Keratinocyte (primary cell): ENCODE data around the gene GANAB. TPM values are rescaled to one million over a fixed set of nuclear protein-coding genes. Genes with fewer than 3 reads are reported as not detected.

Experiments used
- DNase-seq: peaks from one replicate; pipeline ENCODE4 v3.0.0-alpha.2; 2011; ENCODE audit warnings: low read depth, missing footprints, low spot score
- FAIRE-seq: peaks from 2 replicates; lab custom pipeline; 2011; peaks lifted over from hg19 to GRCh38; lab: Jason Lieb, UNC
- H2AFZ ChIP-seq: 2 replicates; pipeline ENCODE4 v1.6.0; 2012; ENCODE audit warnings: low read length, control low read depth, inconsistent platforms; ENCODE audit not compliant: control insufficient read depth
- H3K27ac ChIP-seq: 2 replicates; pipeline ENCODE4 v1.5.1; 2011; ENCODE audit warnings: low read length; ENCODE audit not compliant: control insufficient read depth, insufficient read depth
- H3K27me3 ChIP-seq: 3 replicates; pipeline ENCODE4 v1.6.0; 2011; ENCODE audit warnings: low read length; ENCODE audit not compliant: control insufficient read depth, insufficient read depth; ENCODE audit errors: extremely low read depth
- H3K36me3 ChIP-seq, 2 experiments: 2 replicates in 1 of 2; 3 replicates in 1 of 2; pipeline ENCODE4 v1.5.1; 2011; ENCODE audit warnings: low read length in 2 of 2, mild to moderate bottlenecking in 1 of 2; ENCODE audit not compliant: control insufficient read depth in 2 of 2, insufficient read depth in 2 of 2; ENCODE audit errors: extremely low read depth in 1 of 2
- H3K4me1 ChIP-seq: 3 replicates; pipeline ENCODE4 v1.5.1; 2011; ENCODE audit warnings: low read length; ENCODE audit not compliant: control insufficient read depth, insufficient read depth; ENCODE audit errors: extremely low read depth
- H3K4me2 ChIP-seq: 3 replicates; pipeline ENCODE4 v1.6.0; 2011; ENCODE audit warnings: low read depth, low read length; ENCODE audit not compliant: control insufficient read depth, insufficient read depth; ENCODE audit errors: extremely low read depth
- H3K4me3 ChIP-seq, 3 experiments: fragments of 200-600 bp in 1 of 3; sonication (generic) in 1 of 3; 2 replicates in 2 of 3; 3 replicates in 1 of 3; pipeline ENCODE4 v1.5.1; 2011 to 2016; ENCODE audit warnings: low read length in 3 of 3, mild to moderate bottlenecking in 3 of 3, control low read depth in 2 of 3, inconsistent platforms in 1 of 3, low read depth in 1 of 3, mixed read lengths in 1 of 3, mixed run types in 1 of 3, moderate library complexity in 1 of 3; ENCODE audit not compliant: control insufficient read depth in 2 of 3, insufficient read depth in 2 of 3; ENCODE audit errors: extremely low read depth in 1 of 3
- H3K79me2 ChIP-seq: 2 replicates; pipeline ENCODE4 v1.6.0; 2012; ENCODE audit warnings: low read length; ENCODE audit not compliant: control insufficient read depth, insufficient read depth
- H3K9ac ChIP-seq: 3 replicates; pipeline ENCODE4 v1.6.0; 2011; ENCODE audit warnings: low read length; ENCODE audit not compliant: control insufficient read depth, insufficient read depth; ENCODE audit errors: extremely low read depth
- H3K9me1 ChIP-seq: 3 replicates; pipeline ENCODE4 v1.6.0; 2011; ENCODE audit warnings: low read length; ENCODE audit not compliant: control insufficient read depth, insufficient read depth; ENCODE audit errors: extremely low read depth
- H3K9me3 ChIP-seq: 2 replicates; pipeline ENCODE4 v1.5.1; 2012; ENCODE audit warnings: low read depth, low read length; ENCODE audit not compliant: control insufficient read depth
- H4K20me1 ChIP-seq: 3 replicates; pipeline ENCODE4 v1.6.0; 2011; ENCODE audit warnings: low read length; ENCODE audit not compliant: control insufficient read depth, insufficient read depth; ENCODE audit errors: extremely low read depth
- CTCF ChIP-seq, 3 experiments: IDR thresholded peaks in 1 of 3; conservative IDR thresholded peaks in 1 of 3; optimal IDR thresholded peaks in 1 of 3; 2 replicates in 2 of 3; 3 replicates in 1 of 3; pipeline versions ENCODE3 to v1.5.1; 2011; ENCODE audit warnings: low read length in 3 of 3, mild to moderate bottlenecking in 3 of 3, moderate library complexity in 2 of 3, control low read depth in 1 of 3, inconsistent platforms in 1 of 3; ENCODE audit not compliant: insufficient read depth in 2 of 3; ENCODE audit errors: extremely low read depth in 1 of 3
- EZH2 ChIP-seq: IDR thresholded peaks from one replicate; pipeline ENCODE4 v1.6.1; 2012; ENCODE audit warnings: inconsistent platforms, mild to moderate bottlenecking, low read length, moderate library complexity
- dilution Hi-C: fragments of 300-500 bp; cut with MboI; formaldehyde crosslinking; loops from one replicate; pipeline ENCODE4 v1.7.0; 2020; ENCODE audit warnings: low sequenced_read_pairs; ENCODE audit not compliant: extremely low pct_ligation_motif_present
- polyA plus RNA-seq, 5 experiments: library from polyadenylated mRNA; depleted of rRNA in 3 of 5; stranded (reverse) in 3 of 5; stranded (forward) in 1 of 5; unstranded in 1 of 5; fragments of >200 nt; gene quantifications; 1 replicate in 1 of 5; 2 replicates in 3 of 5; 3 replicates in 1 of 5; pipeline versions ENCODE4 v1.2.1 to v1.2.3, GENCODE V29; 2011 to 2012; ENCODE audit warnings: missing spikeins in 2 of 5, low read depth in 1 of 5, low replicate concordance in 1 of 5

The GANAB gene
- polyA plus RNA-seq, 1 donor (not counting 4 experiments of a cell fraction or from before 2014, with no cell fraction given), result 153 TPM

GRCh38 chr11:62601372-62602140 lies 44.9 kb downstream of the GANAB start, which contains the start of gene MTA2:
Gene MTA2 (minus strand): TSS chr11:62601865. CDS start chr11:62601450, 415 bp downstream.
- H3K4me3 ChIP-seq, result peak within 1 kb of the TSS; percentile 77 to 99 (median 86)
- peak within 1 kb of the TSS; percentile 99 for H3K4me2 ChIP-seq
- H3K27me3 ChIP-seq, result no peaks in the 10 kb centered on the region
- dilution Hi-C loops, result no loop called here
- H4K20me1 ChIP-seq, result no peaks in the 10 kb centered on the region
- H3K9me3 ChIP-seq, result no peaks in the 10 kb centered on the region
- H3K9ac ChIP-seq, result peak within 1 kb of the TSS; percentile 95
- DNase-seq, result peak; percentile 93
- peaks cover 14% of the 10 kb centered on the region for H3K4me1 ChIP-seq
- peak within 1 kb of the TSS; percentile 42 for H2AFZ ChIP-seq
- FAIRE-seq, result peak; percentile 78
- TF ChIP-seq CTCF (optimal IDR thresholded peaks at IDR 0.05 in 1 of 3, IDR thresholded peaks at IDR 0.05 in 1 of 3, conservative IDR thresholded peaks at IDR 0.05 in 1 of 3; ENCODE audit: extremely low read depth in 1 of 3, insufficient read depth in 2 of 3, low read length in 3 of 3), result no peak
- TF ChIP-seq EZH2, result no peak
- peak within 1 kb of the TSS; percentile 95 for H3K27ac ChIP-seq
- H3K9me1 ChIP-seq, result no peaks in the 10 kb centered on the region
- H3K36me3 ChIP-seq, result peaks cover 26 to 29% of the 10 kb centered on the region in 2 experiments
- peaks cover 41% of the 10 kb centered on the region for H3K79me2 ChIP-seq

- peak overlapping the region; percentile 95 for H3K9ac ChIP-seq
- H3K4me3 ChIP-seq, result peak overlapping the region; percentile 77 to 99 (median 86)
- no peak for TF ChIP-seq CTCF (optimal IDR thresholded peaks at IDR 0.05 in 1 of 3, IDR thresholded peaks at IDR 0.05 in 1 of 3, conservative IDR thresholded peaks at IDR 0.05 in 1 of 3; ENCODE audit: extremely low read depth in 1 of 3, insufficient read depth in 2 of 3, low read length in 3 of 3)
- TF ChIP-seq EZH2, result no peak
- no peak for FAIRE-seq
- H3K9me3 ChIP-seq, result no peaks in the 10 kb centered on the region
- H3K27ac ChIP-seq, result peak overlapping the region; percentile 95
- H3K27me3 ChIP-seq, result no peaks in the 10 kb centered on the region
- dilution Hi-C loops, result no loop called here
- no peak for DNase-seq
- peaks cover 14% of the 10 kb centered on the region for H3K4me1 ChIP-seq
- peaks cover 45% of the 10 kb centered on the region for H3K79me2 ChIP-seq
- H3K9me1 ChIP-seq, result no peaks in the 10 kb centered on the region
- peaks cover 31 to 32% of the 10 kb centered on the region in 2 experiments for H3K36me3 ChIP-seq
- H3K4me2 ChIP-seq, result peak overlapping the region; percentile 99
- H2AFZ ChIP-seq, result no peak overlapping the region
- H4K20me1 ChIP-seq, result no peaks in the 10 kb centered on the region
Measured at GRCh38 chr11:62601122-62601371, 45.4 kb downstream of the GANAB start.
